ENCODE measurements around the gene COG7.
A peak's percentile ranks its signal among the peaks of the same experiment; 100 is the strongest.
"Not testable (repeated sequence)": the region's sequence is repeated elsewhere in the genome, so short reads cannot be mapped to it uniquely, and the experiment has no call there.

Gene COG7

DNA sequence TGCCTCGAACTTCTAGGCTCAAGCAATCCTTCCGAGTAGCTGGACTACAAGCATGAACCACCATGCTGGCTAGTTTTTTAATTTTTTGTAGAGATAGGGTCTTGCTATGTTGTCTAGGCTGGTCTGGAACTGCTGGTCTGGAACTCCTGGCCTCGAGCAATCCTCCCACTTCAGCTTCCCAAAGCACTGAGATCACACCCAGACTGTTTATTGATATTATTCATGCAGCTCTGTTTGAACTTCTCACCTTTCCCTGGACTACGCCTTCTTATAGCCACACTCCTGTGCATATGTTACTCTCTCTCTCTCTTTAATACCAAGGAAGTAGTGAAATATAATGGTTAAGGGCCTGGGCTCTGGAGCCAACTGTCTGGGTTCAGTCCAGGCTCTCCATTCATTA lies 4.6 kb downstream of the COG7 start:
- no peak overlapping the region for H3K4me3 ChIP-seq (ENCODE audit: low read depth, low read length)
- TF ChIP-seq, protein P1, sequence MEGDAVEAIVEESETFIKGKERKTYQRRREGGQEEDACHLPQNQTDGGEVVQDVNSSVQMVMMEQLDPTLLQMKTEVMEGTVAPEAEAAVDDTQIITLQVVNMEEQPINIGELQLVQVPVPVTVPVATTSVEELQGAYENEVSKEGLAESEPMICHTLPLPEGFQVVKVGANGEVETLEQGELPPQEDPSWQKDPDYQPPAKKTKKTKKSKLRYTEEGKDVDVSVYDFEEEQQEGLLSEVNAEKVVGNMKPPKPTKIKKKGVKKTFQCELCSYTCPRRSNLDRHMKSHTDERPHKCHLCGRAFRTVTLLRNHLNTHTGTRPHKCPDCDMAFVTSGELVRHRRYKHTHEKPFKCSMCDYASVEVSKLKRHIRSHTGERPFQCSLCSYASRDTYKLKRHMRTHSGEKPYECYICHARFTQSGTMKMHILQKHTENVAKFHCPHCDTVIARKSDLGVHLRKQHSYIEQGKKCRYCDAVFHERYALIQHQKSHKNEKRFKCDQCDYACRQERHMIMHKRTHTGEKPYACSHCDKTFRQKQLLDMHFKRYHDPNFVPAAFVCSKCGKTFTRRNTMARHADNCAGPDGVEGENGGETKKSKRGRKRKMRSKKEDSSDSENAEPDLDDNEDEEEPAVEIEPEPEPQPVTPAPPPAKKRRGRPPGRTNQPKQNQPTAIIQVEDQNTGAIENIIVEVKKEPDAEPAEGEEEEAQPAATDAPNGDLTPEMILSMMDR (IDR thresholded peaks at IDR 0.05; ENCODE audit: low read depth, low read length), result no peak

DNA sequence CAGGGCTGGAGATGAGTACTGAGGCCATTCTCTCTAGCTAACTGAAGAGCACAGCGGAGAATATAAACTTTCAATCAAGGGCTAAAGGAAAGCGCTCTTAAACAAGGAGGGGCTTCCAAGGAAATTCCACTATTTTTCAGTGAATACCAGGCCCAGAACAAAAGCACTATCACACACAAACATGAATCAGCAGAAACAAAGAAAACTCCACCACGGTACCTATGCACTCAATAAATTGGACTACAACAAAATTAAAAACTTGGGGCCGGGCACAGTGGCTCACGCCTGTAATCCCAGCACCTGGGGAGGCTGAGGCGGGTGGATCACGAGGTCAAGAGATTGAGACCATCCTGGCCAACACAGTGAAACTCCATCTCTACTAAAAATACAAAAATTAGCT lies 15.4 kb downstream of the COG7 start:
- H3K4me3 ChIP-seq (ENCODE audit: low read depth, low read length), result not testable (repeated sequence)

DNA sequence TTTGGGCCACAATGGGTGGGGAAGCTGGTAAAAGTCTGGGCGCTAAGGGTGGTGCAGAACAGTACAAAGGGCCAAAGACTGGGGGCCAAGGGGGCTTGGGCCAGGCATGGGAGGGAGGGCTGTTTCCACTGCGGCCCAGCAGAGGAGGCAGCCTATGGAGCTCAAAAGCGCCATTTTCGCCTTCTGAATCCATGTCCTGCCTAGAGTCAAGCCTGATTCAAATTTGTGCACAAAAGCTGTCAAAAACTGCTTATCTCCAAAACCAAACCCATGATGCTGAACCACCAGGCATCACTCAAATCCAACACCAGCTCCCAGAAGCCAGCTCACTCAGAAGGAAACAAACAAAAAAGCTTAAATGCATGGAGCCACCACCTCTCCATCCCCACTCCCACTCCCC lies 16.0 kb downstream of the COG7 start:
- TF ChIP-seq, protein P1 (IDR thresholded peaks at IDR 0.05; ENCODE audit: low read depth, low read length), result no peak
- H3K4me3 ChIP-seq (ENCODE audit: low read depth, low read length), result no peak overlapping the region

DNA sequence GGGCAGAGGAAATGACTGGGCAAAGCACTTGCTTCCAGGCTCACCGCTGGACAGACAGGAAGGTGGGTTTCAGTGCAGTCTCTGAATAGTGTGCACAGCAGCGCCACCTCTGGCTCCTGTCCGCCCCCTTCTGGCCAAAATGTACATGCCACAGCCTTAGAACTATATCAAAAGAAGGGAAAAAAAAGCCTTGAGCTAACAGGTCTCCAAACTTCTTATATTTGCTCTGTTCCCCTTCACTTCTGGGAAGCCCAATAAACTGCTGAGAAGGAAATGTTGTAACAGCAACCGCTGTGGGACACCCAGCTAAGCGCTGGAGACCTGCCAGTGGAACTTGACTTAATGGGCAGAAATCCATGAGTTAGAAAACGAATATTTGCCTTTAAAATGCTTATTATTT lies 17.5 kb downstream of the COG7 start:
- no peak overlapping the region for H3K4me3 ChIP-seq (ENCODE audit: low read depth, low read length)
- TF ChIP-seq, protein P1 (IDR thresholded peaks at IDR 0.05; ENCODE audit: low read depth, low read length), result peak; percentile 91

DNA sequence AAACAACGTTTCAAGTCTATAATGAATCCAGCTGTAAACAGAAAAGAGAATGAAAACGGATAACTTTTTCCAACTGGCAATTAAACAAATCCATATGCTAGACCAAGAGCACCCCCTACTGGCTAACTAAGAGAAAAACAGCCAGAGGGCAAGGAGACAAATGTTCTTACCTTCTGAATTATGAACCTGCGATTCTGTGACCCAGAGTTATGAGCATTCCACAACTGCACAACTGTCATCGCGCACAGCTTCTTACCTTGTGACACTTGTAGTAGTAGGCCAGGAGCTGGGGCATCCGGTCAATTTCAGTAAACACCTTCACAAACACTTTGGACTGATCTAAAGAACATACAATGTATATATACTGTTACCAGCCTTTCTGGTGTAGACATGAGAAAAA lies 18.6 kb downstream of the COG7 start:
- TF ChIP-seq, protein P1 (IDR thresholded peaks at IDR 0.05; ENCODE audit: low read depth, low read length), result peak; percentile 68
- H3K4me3 ChIP-seq (ENCODE audit: low read depth, low read length), result no peak overlapping the region

DNA sequence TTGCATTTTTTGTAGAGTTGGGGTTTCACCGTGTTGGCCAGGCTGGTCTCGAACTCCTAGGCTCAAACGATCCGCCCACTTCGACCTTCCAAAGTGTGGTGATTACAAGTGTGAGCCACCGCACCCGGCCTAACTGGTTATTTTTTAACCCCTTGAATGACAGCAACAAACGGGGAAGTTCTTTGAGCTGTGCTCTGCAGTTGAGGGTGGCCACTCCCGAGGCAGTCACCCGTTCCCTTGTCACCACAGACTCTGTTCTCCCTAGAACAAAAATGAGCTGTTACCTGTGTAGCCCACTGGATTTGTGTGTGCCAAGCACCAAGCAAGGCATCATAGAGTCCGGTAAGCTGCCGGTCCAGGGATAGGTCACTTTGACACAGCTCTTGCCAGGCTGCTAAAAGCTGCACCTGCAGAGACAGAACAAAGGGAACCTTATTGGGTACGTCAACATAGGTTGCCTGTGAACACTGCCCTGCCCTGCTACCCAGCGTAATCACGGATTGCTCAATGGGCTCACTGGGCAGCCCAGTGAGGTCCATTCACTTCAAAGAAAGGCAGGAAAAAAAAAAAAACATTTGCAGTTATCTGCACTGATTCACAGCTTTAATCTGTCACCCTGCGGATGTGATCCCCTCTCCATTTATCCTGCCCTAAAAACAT lies 19.6 kb downstream of the COG7 start:
- H3K4me3 ChIP-seq (ENCODE audit: low read depth, low read length), result no peak overlapping the region
- TF ChIP-seq, protein P1 (IDR thresholded peaks at IDR 0.05; ENCODE audit: low read depth, low read length), result no peak

DNA sequence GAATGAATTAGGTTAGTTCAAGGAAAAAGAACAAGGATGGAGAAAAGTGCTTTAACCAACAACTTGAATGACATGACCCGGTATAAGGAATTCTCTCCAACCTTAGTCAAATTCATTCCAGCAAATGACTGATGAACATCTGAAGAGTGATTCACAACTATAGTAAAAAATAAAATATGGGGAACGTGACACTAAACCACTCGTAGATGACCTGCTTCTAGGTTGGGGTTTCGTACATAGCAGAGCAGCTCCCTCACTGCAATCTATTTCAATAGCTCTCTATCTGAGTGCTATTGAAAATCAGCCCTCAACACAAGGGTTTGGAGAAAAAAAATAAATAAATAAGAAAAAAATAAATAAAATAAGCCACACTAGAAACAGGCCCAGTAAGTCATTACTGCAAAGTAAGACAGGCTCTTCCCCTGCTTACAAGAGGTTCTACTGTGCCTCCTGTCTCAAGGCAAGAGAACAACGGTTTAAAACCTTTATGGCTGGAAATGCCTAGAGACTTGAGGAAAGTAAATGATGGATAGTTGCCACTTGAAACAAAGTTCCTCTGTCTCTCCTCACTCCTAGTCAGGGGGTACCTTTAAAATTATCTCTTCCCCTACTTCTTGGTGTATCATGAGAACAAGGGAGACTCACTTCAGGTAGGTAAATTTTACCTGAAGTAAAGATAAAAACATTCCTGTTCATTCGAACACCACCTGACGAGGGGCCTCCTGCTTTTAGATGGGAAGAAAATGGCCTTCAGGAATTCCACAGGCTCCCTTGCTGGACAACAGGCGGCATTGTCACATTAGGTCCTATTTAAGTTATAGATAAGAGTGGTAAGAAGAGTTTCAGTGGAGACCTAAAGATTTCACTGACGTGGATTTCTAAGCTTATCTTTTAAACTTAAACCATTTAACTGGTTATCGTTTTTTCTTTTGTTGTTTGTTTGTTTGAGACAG lies 20.5 kb downstream of the COG7 start:
- no peak overlapping the region for H3K4me3 ChIP-seq (ENCODE audit: low read depth, low read length)
- TF ChIP-seq, protein P1 (IDR thresholded peaks at IDR 0.05; ENCODE audit: low read depth, low read length), result no peak; the same call in 1 of the 2 replicates

Measured in WI38 (cell line).